ENCODE measurements around the gene PNCK.

The PNCK gene

GRCh38 chrX:153627675-153628111 is 45.9 kb downstream of the PNCK start:
- Histone ChIP-seq H3K27ac (ENCODE audit: low read length) (no peak overlapping the region), H3K9me2 (replicated peaks; ENCODE audit: insufficient read depth, low read length) (no peaks in the 10 kb centered on the region), H3K9ac (ENCODE audit: low read length) (no peak overlapping the region), H3K36me3 (replicated peaks; ENCODE audit: insufficient read depth, low read length) (no peaks in the 10 kb centered on the region), H3K4me1 (ENCODE audit: low read length) (no peaks in the 10 kb centered on the region), H3K4me2 (ENCODE audit: low read depth, low read length) (no peak overlapping the region), H3K79me2 (ENCODE audit: low read length) (no peaks in the 10 kb centered on the region), H3K27me3 (replicated peaks; ENCODE audit: insufficient read depth, low read length) (peaks cover 74% of the 10 kb centered on the region), H3K9me3 (replicated peaks; ENCODE audit: insufficient read depth, low read length) (no peaks in the 10 kb centered on the region), H2AFZ (ENCODE audit: low read length) (no peak overlapping the region), H4K20me1 (ENCODE audit: insufficient read depth, low read length) (no peaks in the 10 kb centered on the region), H3F3A (ENCODE audit: insufficient read depth, low read length) (no peaks in the 10 kb centered on the region), H3K4me3 (ENCODE audit: low read length) (no peak overlapping the region)
- DNase-seq = no peak
- no peak for TF ChIP-seq EZH2 (optimal IDR thresholded peaks at IDR 0.05; ENCODE audit: low read depth, low read length)
- TF ChIP-seq, protein P1, sequence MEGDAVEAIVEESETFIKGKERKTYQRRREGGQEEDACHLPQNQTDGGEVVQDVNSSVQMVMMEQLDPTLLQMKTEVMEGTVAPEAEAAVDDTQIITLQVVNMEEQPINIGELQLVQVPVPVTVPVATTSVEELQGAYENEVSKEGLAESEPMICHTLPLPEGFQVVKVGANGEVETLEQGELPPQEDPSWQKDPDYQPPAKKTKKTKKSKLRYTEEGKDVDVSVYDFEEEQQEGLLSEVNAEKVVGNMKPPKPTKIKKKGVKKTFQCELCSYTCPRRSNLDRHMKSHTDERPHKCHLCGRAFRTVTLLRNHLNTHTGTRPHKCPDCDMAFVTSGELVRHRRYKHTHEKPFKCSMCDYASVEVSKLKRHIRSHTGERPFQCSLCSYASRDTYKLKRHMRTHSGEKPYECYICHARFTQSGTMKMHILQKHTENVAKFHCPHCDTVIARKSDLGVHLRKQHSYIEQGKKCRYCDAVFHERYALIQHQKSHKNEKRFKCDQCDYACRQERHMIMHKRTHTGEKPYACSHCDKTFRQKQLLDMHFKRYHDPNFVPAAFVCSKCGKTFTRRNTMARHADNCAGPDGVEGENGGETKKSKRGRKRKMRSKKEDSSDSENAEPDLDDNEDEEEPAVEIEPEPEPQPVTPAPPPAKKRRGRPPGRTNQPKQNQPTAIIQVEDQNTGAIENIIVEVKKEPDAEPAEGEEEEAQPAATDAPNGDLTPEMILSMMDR (IDR thresholded peaks at IDR 0.05; ENCODE audit: low read length) = no peak
- no peak for TF ChIP-seq EZH2phosphoT487 (IDR thresholded peaks at IDR 0.05; ENCODE audit: low read length)

GRCh38 chrX:153626863-153627674 is 46.5 kb downstream of the PNCK start:
- H3K9me2 ChIP-seq (replicated peaks; ENCODE audit: insufficient read depth, low read length) = no peaks in the 10 kb centered on the region
- H3K27me3 ChIP-seq (replicated peaks; ENCODE audit: insufficient read depth, low read length) = peaks cover 71% of the 10 kb centered on the region
- no peak overlapping the region for H3K4me3 ChIP-seq (ENCODE audit: low read length)
- H2AFZ ChIP-seq (ENCODE audit: low read length) = no peak overlapping the region
- no peak overlapping the region for H3K4me2 ChIP-seq (ENCODE audit: low read depth, low read length)
- H3K9ac ChIP-seq (ENCODE audit: low read length) = no peak overlapping the region
- no peak overlapping the region for H3K27ac ChIP-seq (ENCODE audit: low read length)
- no peaks in the 10 kb centered on the region for H3K9me3 ChIP-seq (replicated peaks; ENCODE audit: insufficient read depth, low read length)
- H4K20me1 ChIP-seq (ENCODE audit: insufficient read depth, low read length) = no peaks in the 10 kb centered on the region
- H3F3A ChIP-seq (ENCODE audit: insufficient read depth, low read length) = no peaks in the 10 kb centered on the region
- H3K36me3 ChIP-seq (replicated peaks; ENCODE audit: insufficient read depth, low read length) = no peaks in the 10 kb centered on the region
- TF ChIP-seq EZH2 (optimal IDR thresholded peaks at IDR 0.05; ENCODE audit: low read depth, low read length) (no peak), EZH2phosphoT487 (IDR thresholded peaks at IDR 0.05; ENCODE audit: low read length) (no peak)
- TF ChIP-seq, protein P1 (IDR thresholded peaks at IDR 0.05; ENCODE audit: low read length) = no peak
- DNase-seq = no peak
- no peaks in the 10 kb centered on the region for H3K4me1 ChIP-seq (ENCODE audit: low read length)
- H3K79me2 ChIP-seq (ENCODE audit: low read length) = no peaks in the 10 kb centered on the region

GRCh38 chrX:153626025-153626633 is 47.5 kb downstream of the PNCK start:
- Histone ChIP-seq H3K36me3 (replicated peaks; ENCODE audit: insufficient read depth, low read length) (no peaks in the 10 kb centered on the region), H3K4me3 (ENCODE audit: low read length) (no peak overlapping the region), H4K20me1 (ENCODE audit: insufficient read depth, low read length) (no peaks in the 10 kb centered on the region), H2AFZ (ENCODE audit: low read length) (no peak overlapping the region), H3K9ac (ENCODE audit: low read length) (no peak overlapping the region), H3K79me2 (ENCODE audit: low read length) (no peaks in the 10 kb centered on the region), H3K27ac (ENCODE audit: low read length) (no peak overlapping the region), H3K4me1 (ENCODE audit: low read length) (no peaks in the 10 kb centered on the region), H3K9me2 (replicated peaks; ENCODE audit: insufficient read depth, low read length) (no peaks in the 10 kb centered on the region), H3K27me3 (replicated peaks; ENCODE audit: insufficient read depth, low read length) (peaks cover 68% of the 10 kb centered on the region), H3K4me2 (ENCODE audit: low read depth, low read length) (no peak overlapping the region), H3F3A (ENCODE audit: insufficient read depth, low read length) (no peaks in the 10 kb centered on the region), H3K9me3 (replicated peaks; ENCODE audit: insufficient read depth, low read length) (no peaks in the 10 kb centered on the region)
- DNase-seq = no peak
- no peak for TF ChIP-seq EZH2 (optimal IDR thresholded peaks at IDR 0.05; ENCODE audit: low read depth, low read length)
- TF ChIP-seq, protein P1 (IDR thresholded peaks at IDR 0.05; ENCODE audit: low read length) = no peak
- TF ChIP-seq EZH2phosphoT487 (IDR thresholded peaks at IDR 0.05; ENCODE audit: low read length) = no peak
